CMK (cell line): ENCODE measurements around the gene NEXN.

Experiments used
- DNase-seq: peaks from one replicate; pipeline ENCODE4 v3.0.0-alpha.2; 2010; ENCODE audit warnings: low read depth

The NEXN gene

DNA sequence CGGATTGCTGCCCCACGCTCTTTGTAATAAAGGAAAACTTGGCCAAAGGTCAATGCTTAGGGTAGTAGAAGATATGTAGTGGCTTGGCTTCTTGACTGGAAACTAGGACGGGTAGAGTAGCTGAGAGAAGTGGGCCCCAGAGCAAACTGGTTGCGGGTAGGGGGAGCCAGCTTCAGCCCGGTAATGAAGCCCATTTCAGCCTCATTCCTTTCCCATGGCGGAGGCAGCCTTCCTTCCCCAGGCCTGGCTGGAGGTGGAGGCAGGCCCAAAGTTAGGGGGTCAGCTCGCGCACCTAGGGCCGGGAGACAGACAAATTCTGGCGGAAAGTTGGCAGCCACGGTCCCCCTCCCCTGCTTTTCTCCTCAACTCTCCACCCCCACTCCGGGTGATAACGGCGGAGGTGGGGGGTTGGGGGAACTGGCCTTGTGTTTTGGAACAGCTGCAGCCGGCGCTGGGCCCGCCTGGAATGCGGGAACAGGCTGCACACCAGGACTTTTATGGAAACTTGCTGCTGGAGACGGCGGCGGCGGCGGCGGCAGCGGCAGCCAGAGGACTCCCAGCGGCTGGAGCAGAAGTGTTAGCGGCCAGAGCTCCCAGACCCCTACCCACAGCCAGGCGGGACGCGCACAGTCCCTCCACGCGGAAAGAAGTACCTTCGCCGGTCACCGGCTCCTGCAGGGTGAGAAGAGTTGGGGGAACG, at the start of gene NEXN:
Gene NEXN, plus strand, starts transcription at position 544 of the 700 bp plus-strand sequence. CDS start 27,483 bp downstream, outside the sequence.
- DNase-seq = no peak

DNA sequence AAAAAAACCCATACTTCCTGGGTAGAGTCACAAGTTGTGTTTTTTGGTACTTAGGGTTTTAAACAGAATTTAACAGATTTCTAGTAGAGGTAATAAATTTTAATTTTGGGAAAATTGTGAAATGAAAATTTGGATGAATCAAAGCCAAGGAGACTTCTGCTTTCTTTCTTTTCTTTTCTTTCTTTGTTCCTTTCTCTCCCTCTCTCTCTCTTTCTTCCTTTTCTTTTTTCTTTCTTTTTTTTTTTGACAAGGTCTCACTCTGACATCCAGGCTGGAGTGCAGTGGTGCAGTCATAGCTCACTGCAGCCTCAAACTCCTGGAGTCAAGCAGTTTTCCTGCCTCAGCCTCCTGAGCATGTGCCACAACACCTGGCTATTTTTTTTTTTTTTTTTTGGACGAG, 46.9 kb upstream of the NEXN start:
- DNase-seq = no peak

DNA sequence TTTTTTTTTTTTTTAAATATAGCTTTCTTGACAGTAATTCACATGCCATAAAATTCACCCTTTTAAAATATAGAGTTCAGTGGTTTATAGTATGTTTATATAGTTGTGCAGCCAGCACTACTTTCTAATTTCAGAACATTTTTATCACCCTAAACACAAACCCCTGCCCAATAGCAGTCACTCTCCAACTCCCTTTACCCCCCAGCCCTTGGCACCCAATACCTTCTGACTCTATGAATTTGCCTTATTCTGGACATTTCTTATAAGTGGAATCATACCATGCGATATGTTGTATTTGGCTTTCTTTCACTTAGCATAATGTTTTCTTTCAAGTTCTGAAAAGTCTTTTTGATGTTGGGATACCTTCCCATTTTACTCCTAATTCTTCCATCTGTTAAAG, 42.5 kb upstream of the NEXN start:
- no peak for DNase-seq

DNA sequence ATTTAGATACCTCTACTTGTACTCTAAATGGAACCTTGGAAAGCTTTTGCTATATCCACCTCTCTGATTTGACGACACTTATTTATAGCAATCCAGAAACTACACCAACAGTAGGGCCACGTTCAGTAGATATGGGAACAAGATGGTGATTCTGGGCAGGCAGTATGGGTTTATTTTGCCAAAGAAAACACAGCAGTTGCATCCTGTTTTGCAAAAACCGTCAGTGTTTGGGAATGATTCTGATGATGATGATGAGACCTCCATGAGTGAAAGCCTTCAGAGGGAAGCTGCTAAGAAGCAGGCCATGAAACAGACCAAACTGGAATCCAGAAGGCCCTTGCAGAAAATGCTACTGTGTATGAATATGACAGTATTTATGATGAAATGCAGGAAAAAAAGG, 41.5 kb upstream of the NEXN start:
- DNase-seq = no peak

DNA sequence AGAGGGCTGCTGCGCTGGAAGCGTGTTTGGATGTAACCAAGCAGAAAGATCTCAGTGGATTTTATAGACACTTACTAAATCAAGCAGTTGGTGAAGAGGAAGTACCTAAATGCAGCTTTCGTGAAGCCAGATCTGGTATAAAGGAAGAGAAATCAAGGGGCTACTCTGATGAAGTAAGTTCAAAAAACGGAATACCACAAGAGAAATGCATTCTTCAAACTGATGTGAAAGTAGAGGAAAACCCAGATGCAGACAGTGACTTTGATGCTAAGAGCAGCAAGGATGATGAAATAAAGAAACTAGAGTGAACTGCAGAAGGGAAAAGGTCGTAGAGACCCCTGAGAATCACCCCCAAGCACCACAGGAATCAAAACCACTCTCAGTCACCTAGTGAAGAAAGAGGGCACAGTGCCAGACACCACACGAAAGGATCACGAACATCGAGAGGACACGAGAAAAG, 40.8 kb upstream of the NEXN start:
- DNase-seq = no peak

DNA sequence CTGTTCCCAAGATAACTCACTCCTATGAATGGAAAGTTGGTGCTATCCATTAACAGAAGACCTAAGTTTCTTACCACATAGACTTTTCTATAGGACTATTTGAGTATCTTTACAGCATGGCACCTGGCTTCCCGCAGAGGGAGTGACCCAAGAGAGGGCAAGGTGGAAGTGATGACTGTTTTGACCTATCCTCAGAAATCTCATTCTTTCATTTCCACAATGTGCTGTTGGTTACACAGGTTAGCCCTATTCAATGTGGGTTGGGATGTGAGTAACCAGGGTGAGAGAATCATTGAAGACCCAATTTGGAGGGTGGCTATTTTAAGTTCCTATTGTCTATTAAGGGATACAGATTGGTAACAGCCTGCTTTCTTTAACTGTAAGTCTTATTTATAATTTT, 38.3 kb upstream of the NEXN start:
- DNase-seq = no peak

DNA sequence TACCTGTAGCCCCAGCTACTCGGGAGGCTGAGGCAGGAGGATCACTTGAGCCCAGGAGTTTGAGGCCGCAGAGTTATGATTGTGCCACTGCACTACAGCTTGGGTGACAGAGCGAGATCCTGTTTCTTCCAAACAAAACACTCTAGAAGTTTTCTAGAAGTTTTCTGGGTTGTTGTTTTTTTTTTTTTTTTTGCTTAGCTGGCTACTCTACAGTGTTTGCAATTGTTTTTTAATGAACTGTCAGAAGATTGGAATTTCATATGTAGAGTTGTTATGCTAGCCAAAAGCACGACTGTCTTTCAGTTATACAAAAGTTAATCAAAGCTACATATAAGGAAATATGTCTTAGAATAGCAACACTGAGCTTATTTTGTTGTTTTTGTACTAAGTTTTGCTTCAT, 30.9 kb upstream of the NEXN start:
- DNase-seq = no peak

DNA sequence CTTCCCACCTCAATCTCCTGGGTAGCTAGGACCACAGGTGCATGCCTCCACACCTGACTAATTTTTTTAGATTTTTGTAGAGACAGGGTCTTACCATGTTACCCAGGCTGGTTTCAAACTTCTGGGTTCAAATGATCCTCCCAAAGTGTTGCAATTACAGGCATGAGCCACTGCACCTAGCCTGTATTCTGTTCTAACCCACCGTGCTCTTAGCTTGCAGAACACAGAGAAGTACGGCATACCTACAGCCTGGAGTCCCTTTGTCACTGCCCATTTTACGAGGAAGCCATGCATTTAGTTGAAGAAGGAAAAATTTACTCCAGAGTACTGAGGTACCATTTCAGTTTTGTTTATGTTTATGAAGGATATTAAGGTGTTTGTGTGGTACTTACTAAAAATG, 29.7 kb upstream of the NEXN start:
- no peak for DNase-seq

DNA sequence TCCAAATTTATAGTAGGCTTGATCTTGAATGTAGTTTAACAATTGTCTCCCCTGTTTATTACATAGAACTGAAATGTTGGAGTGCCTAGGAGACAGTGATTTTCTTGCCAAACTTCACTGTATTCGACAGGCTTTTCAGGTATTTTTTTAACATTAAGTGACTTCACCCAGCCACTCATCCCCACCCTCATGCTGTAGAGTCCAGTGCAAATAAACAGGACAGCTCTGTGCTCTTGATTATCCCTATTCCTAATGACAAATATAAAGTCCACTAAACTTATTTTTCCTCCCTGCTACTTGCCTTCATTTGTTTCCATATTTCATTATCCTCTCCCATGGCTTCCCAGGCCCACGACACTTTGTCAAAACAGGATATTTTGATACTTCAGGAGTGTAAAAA, 29.2 kb upstream of the NEXN start:
- DNase-seq = no peak

DNA sequence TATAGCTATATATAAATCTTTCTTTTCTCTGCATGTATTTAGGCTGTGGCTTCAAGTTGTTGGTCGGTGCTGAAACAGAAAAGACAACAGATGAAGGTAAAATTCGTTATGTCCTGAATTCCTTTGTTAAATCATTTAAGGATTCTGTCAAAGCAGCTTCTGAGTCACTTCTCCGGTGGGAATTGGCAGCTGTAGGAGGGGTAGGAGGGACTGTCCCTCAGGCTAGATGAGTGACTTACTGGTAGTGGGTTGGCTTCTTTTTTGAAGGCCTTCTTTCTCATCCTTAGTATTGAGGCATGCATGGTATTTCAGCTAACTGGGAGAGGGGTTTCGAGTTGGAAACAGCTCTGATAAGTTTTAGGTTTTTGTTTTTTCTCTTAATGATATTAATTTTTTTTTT, 22.1 kb upstream of the NEXN start:
- no peak for DNase-seq

DNA sequence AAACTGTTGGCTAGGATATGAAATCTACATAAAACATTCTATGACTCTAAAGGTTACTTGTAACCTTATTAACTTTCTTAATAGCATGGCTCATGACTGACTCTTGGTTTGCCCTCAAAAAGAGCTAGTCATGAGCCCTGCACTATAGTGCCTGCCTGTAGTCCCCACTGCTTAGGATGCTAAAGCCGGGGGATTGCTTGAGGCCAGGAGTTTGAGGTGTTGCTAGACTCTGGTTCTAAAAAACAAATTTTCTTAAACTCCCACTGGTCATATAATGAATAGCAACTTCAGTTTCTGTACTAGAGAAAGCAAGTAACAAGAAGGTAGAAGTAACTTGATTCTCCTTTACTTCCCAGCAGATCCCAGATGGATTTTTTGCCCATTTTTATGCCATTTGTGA, 15.8 kb upstream of the NEXN start:
- DNase-seq = no peak

DNA sequence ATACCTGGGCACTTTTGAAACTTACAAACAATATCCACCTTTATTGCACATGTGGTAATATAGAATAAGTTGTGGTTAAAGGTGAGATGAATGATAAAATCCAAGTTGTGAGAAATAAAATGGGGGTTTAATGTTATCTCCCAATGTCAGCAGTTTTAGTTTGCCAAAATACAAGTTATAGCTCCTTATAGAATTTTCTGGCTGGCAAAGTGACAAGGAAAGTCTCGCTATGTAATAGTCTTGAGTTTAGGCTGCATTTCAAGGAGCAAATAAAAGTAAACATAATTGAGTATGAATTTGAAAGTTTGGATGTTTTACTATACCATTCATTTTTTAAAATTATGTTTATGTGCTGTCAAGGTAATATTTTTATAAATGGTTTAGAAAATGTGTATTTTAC, 15.0 kb upstream of the NEXN start:
- DNase-seq = no peak

DNA sequence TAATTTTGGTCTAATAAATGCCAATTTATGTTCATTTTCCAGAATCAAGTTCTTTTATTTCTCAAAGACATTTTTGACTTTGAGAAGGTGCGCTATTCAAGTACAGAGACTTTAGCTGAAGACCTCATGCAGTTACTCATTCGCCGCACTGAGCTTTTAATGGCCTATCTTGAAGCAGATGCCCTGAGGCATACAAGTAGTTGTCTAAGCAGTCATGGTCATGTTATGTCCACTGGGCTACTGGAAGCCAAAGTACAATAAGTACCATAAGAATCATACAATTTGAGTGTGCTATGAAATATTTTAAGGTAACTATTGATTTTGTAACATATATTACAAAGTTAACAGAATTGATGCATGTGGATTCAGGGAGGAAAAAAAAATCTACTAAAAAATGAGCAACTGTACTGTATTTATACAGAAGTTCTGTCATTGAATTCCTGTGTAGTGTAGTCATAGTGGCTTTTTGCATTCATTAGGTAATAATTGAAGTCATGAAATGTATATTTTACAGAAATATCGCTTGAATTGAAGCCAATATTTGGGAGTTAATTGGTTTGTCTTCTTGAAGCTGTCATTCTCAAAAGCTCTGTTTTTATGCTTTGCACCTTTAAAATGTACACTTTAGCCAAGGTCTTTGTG, 13.5 kb upstream of the NEXN start:
- DNase-seq = no peak

DNA sequence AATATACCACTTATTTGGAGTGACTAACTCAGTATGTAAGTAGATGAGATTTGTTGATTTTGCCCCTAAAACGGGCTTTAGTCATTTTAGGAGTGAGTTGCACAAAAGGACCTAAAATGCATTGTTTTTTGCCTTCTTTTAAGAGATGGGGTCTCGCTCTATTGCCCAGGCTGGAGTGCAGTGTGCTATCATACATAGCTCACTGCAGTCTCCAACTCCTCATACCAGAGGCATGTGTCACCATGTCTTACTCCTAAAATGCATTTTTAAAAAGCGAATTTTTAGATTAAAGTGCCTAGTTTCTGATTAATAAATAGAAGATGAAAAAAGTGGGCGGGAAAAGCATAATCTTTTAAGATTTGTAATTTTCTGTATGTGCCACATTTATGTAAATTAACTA, 11.5 kb upstream of the NEXN start:
- no peak for DNase-seq

DNA sequence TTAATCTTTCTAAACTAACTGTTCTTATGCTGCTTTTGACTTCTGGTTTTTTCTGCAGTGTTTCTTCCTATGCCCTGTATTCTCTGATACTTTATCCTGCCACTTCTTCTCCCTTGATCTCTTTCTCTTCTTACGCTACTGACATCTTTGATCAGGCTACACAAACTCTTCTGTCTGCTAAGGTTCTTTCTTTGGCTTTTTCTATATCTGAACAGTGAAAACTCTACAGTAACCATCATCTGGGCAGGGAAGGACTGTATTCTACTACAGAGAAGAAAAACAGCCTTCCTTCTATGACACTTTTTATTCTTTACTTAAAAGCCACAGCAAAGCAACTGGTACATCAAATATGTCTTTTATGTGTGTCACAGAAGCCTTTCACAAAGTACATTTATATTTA, 7.4 kb upstream of the NEXN start:
- DNase-seq = no peak

DNA sequence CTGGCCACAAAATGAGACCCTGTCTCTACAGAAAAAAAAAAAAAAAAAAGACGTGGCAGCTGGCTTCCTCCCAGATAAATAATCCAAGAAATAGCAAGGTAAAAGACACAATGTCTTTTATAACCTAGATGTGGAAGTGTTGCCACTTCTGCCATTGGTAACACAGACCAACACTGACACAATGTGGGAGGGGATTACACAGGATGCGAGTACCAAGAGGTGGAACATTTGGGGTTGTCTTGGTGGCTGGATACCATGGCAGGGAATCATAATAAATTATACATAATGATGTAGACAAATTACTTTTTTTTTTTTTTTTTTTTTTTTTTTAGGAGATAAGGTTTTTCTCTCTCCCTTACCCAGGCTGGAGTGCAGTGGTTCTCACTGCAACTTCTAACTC, 6.0 kb upstream of the NEXN start:
- no peak for DNase-seq

DNA sequence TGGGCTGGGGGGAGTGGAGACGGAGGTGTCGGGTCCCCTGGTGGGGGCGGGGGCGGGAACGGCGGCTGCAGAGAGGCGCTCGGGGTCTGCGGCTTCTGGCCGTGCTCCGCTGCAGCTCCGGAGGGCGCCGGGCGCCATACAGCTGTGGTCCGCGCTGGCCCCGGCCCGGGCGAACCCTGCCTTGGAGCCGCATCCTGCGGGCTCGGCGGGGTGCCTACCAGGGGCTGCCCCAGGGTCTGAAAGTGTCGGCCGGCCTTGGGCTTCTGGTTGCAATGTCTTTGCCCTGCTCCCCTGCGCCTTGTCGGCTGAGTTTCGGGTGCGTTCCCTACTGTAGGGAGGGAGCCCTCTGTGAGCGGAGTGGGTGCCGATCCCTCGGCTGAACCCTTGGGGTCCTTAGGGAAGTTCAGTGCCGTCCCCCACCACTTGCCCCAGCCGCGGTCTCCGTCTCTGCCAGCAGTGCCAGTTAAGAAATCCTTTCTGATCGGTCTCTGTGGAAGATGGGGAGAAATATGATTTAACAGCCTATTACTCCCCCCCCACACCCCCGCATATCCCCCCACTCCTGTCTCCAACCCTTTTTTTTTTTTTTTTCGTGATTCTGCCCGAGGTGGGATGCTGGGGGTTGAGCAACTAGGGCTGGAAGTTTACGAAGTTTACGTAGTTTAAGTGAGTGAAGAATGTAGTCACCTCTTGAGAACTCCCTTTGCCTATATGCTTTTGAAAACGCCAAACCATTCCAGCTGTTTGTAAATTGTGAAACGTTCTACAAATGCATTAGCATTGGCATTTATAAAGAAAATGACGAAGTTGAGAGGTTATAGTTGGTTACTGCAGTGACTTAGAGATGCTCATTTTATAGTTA, 588 bp downstream of the NEXN start:
- no peak for DNase-seq

DNA sequence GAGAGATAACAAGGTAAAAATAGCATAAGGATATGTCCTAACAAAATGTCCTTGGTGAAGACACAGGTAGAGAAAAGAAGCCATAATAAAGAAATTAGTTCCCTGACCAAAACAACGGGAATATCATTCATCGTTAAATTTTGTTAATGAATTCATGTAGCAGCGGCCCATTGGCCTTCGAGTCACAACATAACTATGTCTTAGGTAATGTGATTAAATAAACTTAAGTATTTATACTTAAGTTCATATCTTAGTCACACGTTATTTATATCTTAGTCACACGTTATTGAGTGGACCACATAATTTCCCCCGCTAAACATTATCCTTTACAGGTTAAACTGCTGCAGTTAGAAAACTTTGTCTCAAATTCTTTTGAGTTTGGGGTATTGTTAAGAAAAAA, 1.2 kb downstream of the NEXN start:
- no peak for DNase-seq

DNA sequence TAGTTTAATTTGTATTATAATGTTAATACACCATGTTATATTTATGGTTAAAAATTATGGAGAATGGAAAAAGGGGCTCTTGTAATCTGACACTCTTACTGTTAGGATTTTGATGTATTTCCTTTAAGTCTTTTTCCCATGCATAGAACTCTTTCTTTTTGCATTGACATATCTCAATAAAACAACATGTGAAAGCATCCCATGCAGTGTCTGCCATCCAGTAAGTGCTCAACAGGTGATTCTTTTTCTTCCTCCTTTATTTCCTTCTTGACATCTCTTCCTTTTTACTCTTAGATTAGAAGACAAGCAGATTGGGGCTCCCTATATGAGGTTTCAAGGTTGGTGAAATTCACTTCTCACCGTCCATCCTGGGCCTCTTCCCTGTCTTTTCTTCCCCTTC, 2.8 kb downstream of the NEXN start:
- no peak for DNase-seq

DNA sequence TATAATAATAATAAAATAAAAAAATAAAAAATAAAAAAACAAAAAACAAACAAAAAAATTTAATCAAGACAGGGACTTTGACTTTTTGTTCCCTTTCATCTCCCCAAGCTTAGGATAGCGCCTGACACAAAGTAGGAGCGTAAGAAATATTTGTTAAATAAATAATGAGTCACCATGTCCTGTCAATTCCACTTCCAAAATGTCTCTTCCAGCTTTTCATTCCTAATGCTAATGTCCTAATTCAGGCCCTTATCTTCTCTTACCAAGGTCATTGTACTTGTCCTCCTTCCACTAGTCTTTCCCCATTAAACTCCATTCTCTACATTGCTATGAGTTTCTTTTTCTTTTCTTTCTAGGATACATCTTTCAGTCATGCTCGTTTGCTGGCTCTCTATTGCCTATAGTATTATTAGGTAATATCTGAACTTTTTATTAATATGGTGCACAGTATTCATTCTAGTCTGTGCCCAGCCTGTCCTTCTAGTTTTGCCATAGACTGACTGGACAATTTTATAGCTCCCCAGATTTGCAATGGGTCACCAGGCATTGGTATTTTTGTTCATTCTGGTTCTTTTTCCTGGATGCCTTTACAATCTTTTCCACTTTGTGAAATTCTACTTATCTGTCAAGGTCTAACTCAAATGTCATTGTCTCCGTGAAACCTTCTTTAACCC, 11.4 kb downstream of the NEXN start:
- DNase-seq = no peak

DNA sequence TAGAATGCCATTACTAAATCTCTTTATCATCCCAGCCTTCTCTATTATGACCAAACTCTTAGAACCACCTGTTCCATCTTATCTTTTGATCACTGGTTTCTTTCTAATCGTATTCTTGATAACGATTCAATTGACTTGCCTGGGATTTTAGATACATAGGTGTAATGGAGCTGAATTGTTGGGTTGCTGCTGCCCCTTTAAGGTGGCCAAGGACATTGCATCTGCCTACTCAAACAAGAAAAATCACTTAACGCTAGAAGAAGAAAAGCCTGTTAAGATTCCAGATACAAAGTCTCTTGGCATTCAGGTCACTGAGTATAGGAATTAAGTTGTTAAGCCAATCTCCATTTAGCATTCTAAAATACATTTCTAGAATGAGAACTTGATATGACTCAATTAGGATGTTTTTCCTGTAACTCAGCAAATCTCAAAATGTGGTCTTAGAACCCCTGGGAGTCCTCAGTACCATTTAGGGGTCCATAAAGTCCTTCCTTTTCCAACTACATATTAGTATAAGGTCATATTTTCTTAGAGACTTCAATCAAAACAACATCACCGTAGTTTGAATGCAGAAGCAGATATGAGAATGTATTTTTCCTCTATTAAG, 12.4 kb downstream of the NEXN start:
- no peak for DNase-seq

DNA sequence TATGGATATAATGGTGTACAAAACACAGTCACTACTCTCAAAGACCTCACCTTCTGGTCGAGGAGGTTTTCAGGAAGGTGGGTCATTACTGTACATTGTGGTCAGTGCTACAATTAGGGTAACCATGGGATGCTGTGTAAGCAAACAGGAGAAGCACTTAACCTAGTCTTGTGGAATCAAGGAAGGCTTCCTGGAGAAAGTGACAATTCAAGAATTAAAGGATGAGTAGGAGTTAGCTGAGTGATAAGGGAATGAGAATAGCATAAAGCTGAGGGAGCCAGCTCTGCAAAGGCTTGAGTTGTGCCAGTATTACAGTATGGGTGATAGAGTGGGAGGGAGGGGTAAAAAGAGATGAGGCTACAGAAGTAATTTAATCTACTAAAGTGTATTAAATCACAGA, 17.2 kb downstream of the NEXN start:
- DNase-seq = no peak
